ENCODE results near the gene TRPV2. TPM values are rescaled to one million over a fixed set of nuclear protein-coding genes. Genes with fewer than 3 reads are reported as not detected.
"Not testable (repeated sequence)": the region's sequence is repeated elsewhere in the genome, so short reads cannot be mapped to it uniquely, and the experiment has no call there.

TRPV2 gene
- total RNA-seq, 2 experiments from 2014 or later = 97.0 to 107 TPM

- Mint-ChIP-seq H3K27me3 (no peaks in the 10 kb centered on the region), H3K9me3 (no peaks in the 10 kb centered on the region), H3K36me3 (peaks cover 11% of the 10 kb centered on the region), H3K4me1 (peaks cover 9% of the 10 kb centered on the region), H3K27ac (no peak overlapping the region), H3K4me3 (no peak overlapping the region)
- no peak for ATAC-seq (ENCODE audit: low read depth)
- DNase-seq = no peak
- POLR2A ChIA-PET = no interaction called here
Measured at GRCh38 chr17:16434662-16435061, 19.3 kb downstream of the TRPV2 start.

- H3K9me3 Mint-ChIP-seq = no peaks in the 10 kb centered on the region
- peaks cover 21% of the 10 kb centered on the region for H3K36me3 Mint-ChIP-seq
- peak overlapping the region; percentile 53 for H3K27ac Mint-ChIP-seq
- POLR2A ChIA-PET = interaction anchor here (0.8 to 4.8 kb wide), 2 partner anchors 9 to 19 kb away, joined by 3 to 69 read pairs; partner anchors contain the start of gene TRPV2
- H3K4me3 Mint-ChIP-seq = no peak overlapping the region
- peaks cover 22% of the 10 kb centered on the region for H3K4me1 Mint-ChIP-seq
- DNase-seq (no peak), ATAC-seq (ENCODE audit: low read depth) (no peak)
- H3K27me3 Mint-ChIP-seq = no peaks in the 10 kb centered on the region
Measured at GRCh38 chr17:16435925-16436886, 20.8 kb downstream of the TRPV2 start.

- Mint-ChIP-seq H3K36me3 (peaks cover 24% of the 10 kb centered on the region), H3K27ac (peak overlapping the region; percentile 62), H3K9me3 (no peaks in the 10 kb centered on the region), H3K4me3 (no peak overlapping the region), H3K27me3 (no peaks in the 10 kb centered on the region), H3K4me1 (peaks cover 30% of the 10 kb centered on the region)
- ATAC-seq (ENCODE audit: low read depth) = no peak
- DNase-seq = no peak
- POLR2A ChIA-PET = interaction anchor here (4.8 kb wide), 1 partner anchor 20 kb away, joined by 69 read pairs; the partner anchor contains the start of gene TRPV2
Measured at GRCh38 chr17:16437083-16437482, 21.7 kb downstream of the TRPV2 start.

GRCh38 chr17:16438173-16438556, 22.8 kb downstream of the TRPV2 start:
- Mint-ChIP-seq H3K27ac (peak overlapping the region; percentile 98), H3K4me3 (peak overlapping the region; percentile 99), H3K9me3 (no peaks in the 10 kb centered on the region), H3K27me3 (no peaks in the 10 kb centered on the region), H3K36me3 (peaks cover 30% of the 10 kb centered on the region), H3K4me1 (peaks cover 39% of the 10 kb centered on the region)
- POLR2A ChIA-PET = interaction anchor here (0.6 to 4.8 kb wide), 13 partner anchors 9 to 882 kb away, joined by 3 to 69 read pairs (median 4); partner anchors contain the start of genes TRPV2 and UBB
- DNase-seq = no peak
- no peak for ATAC-seq (ENCODE audit: low read depth)

GRCh38 chr17:16438557-16439302, 23.4 kb downstream of the TRPV2 start:
- ATAC-seq (ENCODE audit: low read depth) = peak; percentile 91
- Mint-ChIP-seq H3K9me3 (no peaks in the 10 kb centered on the region), H3K27ac (peak overlapping the region; percentile 98), H3K27me3 (no peaks in the 10 kb centered on the region), H3K4me1 (peaks cover 39% of the 10 kb centered on the region), H3K36me3 (peaks cover 30% of the 10 kb centered on the region), H3K4me3 (peak overlapping the region; percentile 99)
- POLR2A ChIA-PET = interaction anchor here (0.6 to 4.8 kb wide), 13 partner anchors 8 to 882 kb away, joined by 3 to 69 read pairs (median 4); partner anchors contain the start of genes TRPV2 and UBB
- peak; percentile 91 for DNase-seq

- ATAC-seq (ENCODE audit: low read depth) (no peak), DNase-seq (no peak)
- Mint-ChIP-seq H3K4me3 (peak overlapping the region; percentile 99), H3K36me3 (peaks cover 33% of the 10 kb centered on the region), H3K27me3 (no peaks in the 10 kb centered on the region), H3K9me3 (no peaks in the 10 kb centered on the region), H3K4me1 (peaks cover 42% of the 10 kb centered on the region), H3K27ac (peak overlapping the region; percentile 98)
- POLR2A ChIA-PET = interaction anchor here (0.5 to 4.8 kb wide), 6 partner anchors 10 to 1311 kb away, joined by 3 to 69 read pairs (median 9); partner anchors contain the start of genes TRPV2 and UBB
Measured at GRCh38 chr17:16439303-16439791, 24.0 kb downstream of the TRPV2 start.

GRCh38 chr17:16439811-16440351, 24.5 kb downstream of the TRPV2 start:
- no peaks in the 10 kb centered on the region for H3K27me3 Mint-ChIP-seq
- peak overlapping the region; percentile 99 for H3K4me3 Mint-ChIP-seq
- peaks cover 33% of the 10 kb centered on the region for H3K36me3 Mint-ChIP-seq
- POLR2A ChIA-PET = interaction anchor here (0.5 to 4.8 kb wide), 6 partner anchors 9 to 1310 kb away, joined by 3 to 69 read pairs (median 4); partner anchors contain the start of genes CENPV, TRPV2 and UBB
- DNase-seq = no peak
- ATAC-seq (ENCODE audit: low read depth) = peak; percentile 6
- H3K9me3 Mint-ChIP-seq = no peaks in the 10 kb centered on the region
- peak overlapping the region; percentile 98 for H3K27ac Mint-ChIP-seq
- peaks cover 42% of the 10 kb centered on the region for H3K4me1 Mint-ChIP-seq

- H3K4me1 Mint-ChIP-seq = peaks cover 42% of the 10 kb centered on the region
- POLR2A ChIA-PET = interaction anchor here (1.4 to 4.8 kb wide), 4 partner anchors 23 to 87 kb away, joined by 3 to 69 read pairs (median 20); partner anchors contain the start of genes CENPV, TRPV2 and UBB
- not testable (repeated sequence) for H3K9me3 Mint-ChIP-seq; ATAC-seq (ENCODE audit: low read depth); H3K27me3 Mint-ChIP-seq; DNase-seq
- peak overlapping the region; percentile 99 for H3K4me3 Mint-ChIP-seq
- peak overlapping the region; percentile 98 for H3K27ac Mint-ChIP-seq
- H3K36me3 Mint-ChIP-seq = peaks cover 33% of the 10 kb centered on the region
Measured at GRCh38 chr17:16440354-16440753, 25.0 kb downstream of the TRPV2 start.

GRCh38 chr17:16440901-16441629, 25.7 kb downstream of the TRPV2 start:
- Mint-ChIP-seq H3K27me3 (no peaks in the 10 kb centered on the region), H3K4me3 (peak overlapping the region; percentile 99), H3K36me3 (peaks cover 36% of the 10 kb centered on the region), H3K4me1 (peaks cover 40% of the 10 kb centered on the region), H3K9me3 (no peaks in the 10 kb centered on the region), H3K27ac (peak overlapping the region; percentile 59)
- POLR2A ChIA-PET = interaction anchor here (0.6 to 3.2 kb wide), 5 partner anchors 10 to 88 kb away, joined by 3 to 36 read pairs (median 3); partner anchors contain the start of genes CENPV and UBB
- no peak for ATAC-seq (ENCODE audit: low read depth)
- no peak for DNase-seq

GRCh38 chr17:16442141-16442540, 26.8 kb downstream of the TRPV2 start:
- no peak for ATAC-seq (ENCODE audit: low read depth)
- POLR2A ChIA-PET = interaction anchor here (0.7 to 1.2 kb wide), 3 partner anchors 9 to 93 kb away, joined by 3 read pairs; no protein-coding TSS in a partner anchor

GRCh38 chr17:16442594-16443510, 27.5 kb downstream of the TRPV2 start:
- H3K36me3 Mint-ChIP-seq = peaks cover 36% of the 10 kb centered on the region
- H3K4me1 Mint-ChIP-seq = peaks cover 43% of the 10 kb centered on the region
- H3K27ac Mint-ChIP-seq = peak overlapping the region; percentile 82
- DNase-seq (no peak), ATAC-seq (ENCODE audit: low read depth) (no peak)
- no peaks in the 10 kb centered on the region for H3K9me3 Mint-ChIP-seq
- H3K4me3 Mint-ChIP-seq = peak overlapping the region; percentile 56
- POLR2A ChIA-PET = interaction anchor here (0.7 to 1.2 kb wide), 4 partner anchors 27 to 93 kb away, joined by 3 to 4 read pairs (median 3); partner anchors contain the start of gene TRPV2
- H3K27me3 Mint-ChIP-seq = no peaks in the 10 kb centered on the region

More at GRCh38 chr17:16442141-16442540, 26.8 kb downstream of the TRPV2 start:
- no peak for DNase-seq
- H3K36me3 Mint-ChIP-seq = peaks cover 38% of the 10 kb centered on the region
- no peaks in the 10 kb centered on the region for H3K27me3 Mint-ChIP-seq
- H3K4me3 Mint-ChIP-seq = peak overlapping the region; percentile 56
- peaks cover 40% of the 10 kb centered on the region for H3K4me1 Mint-ChIP-seq
- H3K27ac Mint-ChIP-seq = peak overlapping the region; percentile 82
- H3K9me3 Mint-ChIP-seq = no peaks in the 10 kb centered on the region

Data from activated naive CD8-positive, alpha-beta T cell treated with anti-CD3 and anti-CD28 coated beads, Interleukin-2, amount 10 ng/mL, durations not matched to agents 7 days and 5 days (primary cell).